D721Med (cell line): ENCODE results near the gene CDC123.
A peak's percentile ranks its signal among the peaks of the same experiment; 100 is the strongest.
"Not testable (repeated sequence)": the region's sequence is repeated elsewhere in the genome, so short reads cannot be mapped to it uniquely, and the experiment has no call there.

Source experiments
- DNase-seq: peaks from one replicate; pipeline ENCODE4 v3.0.0; 2011; ENCODE audit warnings: low spot score; ENCODE audit not compliant: insufficient read length
- FAIRE-seq: peaks from 2 replicates; lab custom pipeline; 2011; peaks lifted over from hg19 to GRCh38; lab: Jason Lieb, UNC
- TF ChIP-seq, protein P1 (sequence below): IDR thresholded peaks from 2 replicates; pipeline ENCODE4 v1.5.1; 2012; ENCODE audit warnings: mild to moderate bottlenecking, control low read depth; ENCODE audit not compliant: insufficient read depth; ENCODE audit errors: missing control alignments

The CDC123 gene

DNA sequence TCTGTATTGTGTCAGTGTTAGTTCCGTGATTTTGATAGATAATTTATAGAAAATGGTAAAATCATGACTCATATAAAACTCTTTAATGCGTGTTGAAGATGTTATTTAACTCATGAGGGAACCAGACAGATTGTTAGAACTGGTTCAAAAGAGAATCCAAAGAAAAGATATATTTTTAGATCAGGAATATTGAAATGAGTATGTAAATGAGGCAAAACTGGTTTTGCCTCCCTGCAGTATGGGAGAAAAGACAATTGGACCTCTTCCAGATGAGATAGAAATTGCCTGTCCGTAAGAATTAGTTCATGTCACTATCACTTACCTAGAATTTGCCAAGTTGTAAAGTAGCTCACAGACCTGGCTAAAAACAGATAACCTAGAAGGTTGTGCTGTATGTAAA is 17.6 kb downstream of the CDC123 start:
- DNase-seq (no peak), FAIRE-seq (no peak)
- TF ChIP-seq, protein P1, sequence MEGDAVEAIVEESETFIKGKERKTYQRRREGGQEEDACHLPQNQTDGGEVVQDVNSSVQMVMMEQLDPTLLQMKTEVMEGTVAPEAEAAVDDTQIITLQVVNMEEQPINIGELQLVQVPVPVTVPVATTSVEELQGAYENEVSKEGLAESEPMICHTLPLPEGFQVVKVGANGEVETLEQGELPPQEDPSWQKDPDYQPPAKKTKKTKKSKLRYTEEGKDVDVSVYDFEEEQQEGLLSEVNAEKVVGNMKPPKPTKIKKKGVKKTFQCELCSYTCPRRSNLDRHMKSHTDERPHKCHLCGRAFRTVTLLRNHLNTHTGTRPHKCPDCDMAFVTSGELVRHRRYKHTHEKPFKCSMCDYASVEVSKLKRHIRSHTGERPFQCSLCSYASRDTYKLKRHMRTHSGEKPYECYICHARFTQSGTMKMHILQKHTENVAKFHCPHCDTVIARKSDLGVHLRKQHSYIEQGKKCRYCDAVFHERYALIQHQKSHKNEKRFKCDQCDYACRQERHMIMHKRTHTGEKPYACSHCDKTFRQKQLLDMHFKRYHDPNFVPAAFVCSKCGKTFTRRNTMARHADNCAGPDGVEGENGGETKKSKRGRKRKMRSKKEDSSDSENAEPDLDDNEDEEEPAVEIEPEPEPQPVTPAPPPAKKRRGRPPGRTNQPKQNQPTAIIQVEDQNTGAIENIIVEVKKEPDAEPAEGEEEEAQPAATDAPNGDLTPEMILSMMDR: no peak

DNA sequence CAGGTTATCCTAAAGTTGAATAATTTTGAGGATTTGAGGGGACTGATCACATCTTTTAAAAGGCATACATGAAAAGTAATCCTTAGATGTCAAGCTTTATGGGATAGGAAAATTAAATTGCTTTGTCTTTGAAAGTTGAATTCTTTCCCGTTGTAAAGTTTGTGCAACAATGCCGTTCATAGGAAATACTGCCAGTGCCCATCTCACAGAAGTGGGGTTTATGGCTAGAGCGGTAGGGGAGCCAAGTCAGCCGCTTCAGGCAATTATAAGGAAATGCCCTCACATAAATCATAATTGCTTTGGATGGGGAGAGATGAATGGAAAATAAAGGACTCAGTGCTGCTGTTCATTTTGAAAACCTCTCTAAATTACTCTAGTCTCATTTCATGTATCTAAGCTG is 18.1 kb downstream of the CDC123 start:
- TF ChIP-seq, protein P1: no peak
- DNase-seq: no peak
- no peak for FAIRE-seq

DNA sequence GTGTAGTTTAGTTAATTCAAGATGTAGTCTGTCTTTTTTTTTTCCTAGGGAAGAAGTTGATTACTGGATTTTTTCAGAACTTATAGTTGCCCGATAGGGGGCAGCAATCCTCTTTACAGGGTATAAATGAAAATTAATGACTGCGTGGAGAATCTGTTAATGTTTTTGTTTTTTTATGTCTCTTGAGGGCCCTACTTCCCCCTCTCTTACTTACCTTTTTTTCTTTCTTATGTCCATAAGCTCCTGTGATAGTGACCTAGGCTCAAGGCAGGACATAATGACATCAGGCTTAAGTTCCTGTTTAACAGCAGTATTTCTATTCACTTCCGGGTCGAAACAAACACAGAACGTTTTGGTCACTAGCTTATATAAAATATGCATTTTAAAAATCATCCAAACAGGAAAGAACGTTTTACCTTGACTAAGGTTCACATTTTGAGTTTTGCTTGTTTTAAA is 18.8 kb downstream of the CDC123 start:
- TF ChIP-seq, protein P1: peak; percentile 64
- DNase-seq (no peak), FAIRE-seq (peak; percentile 77)

DNA sequence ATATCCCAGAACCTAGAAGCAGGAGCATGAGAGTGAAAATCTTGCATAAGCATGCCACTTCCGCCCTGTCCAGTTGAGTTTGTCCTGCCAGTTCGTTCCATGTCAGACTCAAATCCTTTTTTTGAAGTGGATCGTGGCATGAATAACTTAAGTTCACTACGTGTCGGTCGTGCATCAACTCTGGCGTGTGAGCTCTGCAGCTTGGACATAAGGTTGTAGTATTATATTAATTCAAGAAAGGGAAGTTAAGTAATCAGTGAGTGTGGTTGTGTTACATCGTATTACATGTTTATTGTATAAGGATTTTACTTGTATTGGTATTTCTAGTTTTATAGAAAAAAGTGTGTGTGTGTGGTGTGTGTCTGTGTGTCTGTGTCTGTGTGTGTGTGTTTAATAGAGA is 23.0 kb downstream of the CDC123 start:
- DNase-seq (no peak), FAIRE-seq (no peak)
- TF ChIP-seq, protein P1: no peak

DNA sequence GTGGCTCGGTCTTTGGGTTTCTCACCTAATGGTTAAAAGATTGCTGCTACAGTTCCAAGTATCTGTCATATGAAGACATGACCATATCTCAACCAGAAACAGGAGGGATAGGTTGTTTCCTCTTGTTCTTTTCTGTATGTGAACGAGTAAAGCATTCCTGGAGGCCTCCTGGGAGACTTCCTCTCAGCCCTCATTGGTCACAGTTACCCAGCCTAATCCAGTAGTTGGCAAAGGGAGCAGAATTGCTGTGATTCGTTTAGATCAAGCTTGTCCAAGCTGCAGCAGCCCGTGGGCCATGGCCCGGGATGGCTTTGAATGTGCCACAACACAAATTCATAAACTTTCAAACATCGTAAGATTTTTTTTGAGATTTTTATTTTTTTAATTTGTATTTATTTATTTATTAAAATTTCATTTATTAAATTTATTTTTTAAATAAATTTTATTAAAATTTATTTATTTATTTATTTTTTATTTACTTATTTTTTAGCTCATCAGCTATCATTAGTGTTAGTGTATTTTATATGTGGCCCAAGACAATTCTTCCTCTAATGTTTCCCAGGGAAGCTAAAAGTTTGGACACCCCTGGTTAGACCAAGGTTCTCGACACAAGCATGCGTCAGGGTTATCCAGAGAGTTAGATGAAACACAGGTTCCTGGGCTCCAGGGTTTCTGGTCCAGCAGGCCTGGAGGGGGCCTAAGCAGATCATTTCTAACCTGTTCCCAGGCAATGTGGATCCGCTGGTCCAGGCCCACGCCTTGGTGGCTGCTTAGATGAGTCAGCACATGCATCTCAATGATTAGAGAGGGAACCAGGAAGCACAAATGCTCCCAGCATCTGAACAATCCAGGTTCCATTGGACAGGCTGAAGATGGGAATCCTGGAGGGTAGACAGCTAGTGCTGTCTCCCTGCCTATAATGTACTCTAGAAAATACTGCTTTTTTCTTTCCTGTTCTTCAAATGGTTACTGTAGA is 25.6 kb downstream of the CDC123 start:
- DNase-seq (no peak), FAIRE-seq (no peak)
- TF ChIP-seq, protein P1: no peak

DNA sequence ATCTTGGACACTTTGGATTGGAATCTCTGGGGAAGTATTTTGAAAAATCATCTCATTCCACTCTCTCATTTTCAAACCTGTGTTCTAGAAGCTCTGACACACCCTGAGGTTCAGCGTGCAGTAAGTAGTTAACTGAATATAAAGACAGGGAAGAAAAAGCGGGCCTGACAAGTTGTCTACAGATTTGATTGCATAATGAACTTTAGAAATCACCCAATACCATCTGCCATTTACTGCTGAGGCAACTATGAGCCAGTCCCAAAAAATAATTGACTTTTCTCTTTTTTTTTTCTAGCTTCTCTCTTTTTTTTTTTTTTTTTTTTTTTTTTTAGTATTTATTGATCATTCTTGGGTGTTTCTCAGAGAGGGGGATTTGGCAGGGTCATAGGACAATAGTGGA is 29.5 kb downstream of the CDC123 start:
- TF ChIP-seq, protein P1: no peak
- DNase-seq (no peak), FAIRE-seq (no peak)

DNA sequence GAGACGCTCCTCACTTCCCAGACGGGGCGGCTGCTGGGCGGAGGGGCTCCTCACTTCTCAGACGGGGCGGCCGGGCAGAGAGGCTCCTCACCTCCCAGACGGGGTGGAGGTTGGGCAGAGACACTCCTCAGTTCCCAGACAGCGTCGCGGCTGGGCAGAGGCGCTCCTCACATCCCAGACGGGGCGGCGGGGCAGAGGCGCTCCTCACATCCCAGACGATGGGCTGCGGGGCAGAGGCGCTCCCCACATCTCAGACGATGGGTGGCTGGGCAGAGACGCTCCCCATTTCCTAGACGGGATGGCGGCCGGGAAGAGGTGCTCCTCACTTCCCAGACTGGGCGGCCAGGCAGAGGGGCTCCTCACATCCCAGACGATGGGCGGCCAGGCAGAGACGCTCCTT is 30.4 kb downstream of the CDC123 start:
- FAIRE-seq, DNase-seq: not testable (repeated sequence)
